Lower leg skin (tissue), 3 donors: Measurements from ENCODE around the gene VPS16.

Experiments used
- POLR2A ChIP-seq, 2 donors: fragments of 450-650 bp; IDR thresholded peaks; one replicate each; pipeline ENCODE4 v1.6.1; 2016 to 2017; ENCODE audit warnings: antibody characterized with exemption in 2 of 2, mild to moderate bottlenecking in 1 of 2, moderate library complexity in 1 of 2
- TF ChIP-seq, protein P1 (sequence below), 3 donors: fragments of 450-650 bp; IDR thresholded peaks; one replicate each; pipeline ENCODE4 v1.5.1; 2016; ENCODE audit warnings: antibody characterized with exemption in 3 of 3, mild to moderate bottlenecking in 3 of 3, moderate library complexity in 2 of 3

DNA sequence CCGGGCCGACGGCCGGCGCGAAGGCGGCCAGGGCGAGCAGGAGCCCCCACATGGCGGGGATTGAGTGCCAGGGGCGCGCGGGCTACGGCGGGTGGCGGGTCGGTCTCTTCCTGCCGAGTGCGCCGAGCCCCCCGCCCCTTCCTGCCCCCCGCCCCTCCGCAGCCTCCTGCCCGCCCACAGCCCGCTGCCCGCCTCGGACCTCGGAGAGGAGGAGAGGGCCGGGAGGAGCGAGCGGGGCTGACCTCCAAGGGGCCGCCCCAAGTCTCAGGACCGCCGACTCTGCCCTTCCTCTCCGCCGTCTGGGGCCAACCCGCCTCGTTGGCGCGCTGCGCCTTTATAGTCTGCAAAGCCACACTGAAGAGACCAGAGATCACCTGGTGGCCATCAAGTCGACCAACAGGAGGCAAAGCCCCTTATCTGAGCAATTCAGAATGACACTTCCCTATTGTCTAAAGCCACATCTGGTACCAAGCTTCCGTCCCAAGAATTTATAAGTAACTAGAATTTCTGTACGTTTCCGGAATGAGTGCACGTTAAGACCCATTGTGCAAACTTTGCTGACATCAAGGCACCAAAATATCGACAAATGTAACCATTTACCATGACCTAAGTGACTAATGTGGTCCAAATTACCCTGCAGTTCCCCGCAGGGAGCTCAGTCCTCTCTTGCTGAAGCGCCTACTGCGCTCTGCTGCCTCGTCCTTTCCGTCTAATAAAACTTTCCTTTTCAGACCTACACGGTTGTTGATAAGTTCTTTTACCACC lies 39.8 kb upstream of the VPS16 start, which contains the start of gene CPXM1:
- TF ChIP-seq, protein P1, sequence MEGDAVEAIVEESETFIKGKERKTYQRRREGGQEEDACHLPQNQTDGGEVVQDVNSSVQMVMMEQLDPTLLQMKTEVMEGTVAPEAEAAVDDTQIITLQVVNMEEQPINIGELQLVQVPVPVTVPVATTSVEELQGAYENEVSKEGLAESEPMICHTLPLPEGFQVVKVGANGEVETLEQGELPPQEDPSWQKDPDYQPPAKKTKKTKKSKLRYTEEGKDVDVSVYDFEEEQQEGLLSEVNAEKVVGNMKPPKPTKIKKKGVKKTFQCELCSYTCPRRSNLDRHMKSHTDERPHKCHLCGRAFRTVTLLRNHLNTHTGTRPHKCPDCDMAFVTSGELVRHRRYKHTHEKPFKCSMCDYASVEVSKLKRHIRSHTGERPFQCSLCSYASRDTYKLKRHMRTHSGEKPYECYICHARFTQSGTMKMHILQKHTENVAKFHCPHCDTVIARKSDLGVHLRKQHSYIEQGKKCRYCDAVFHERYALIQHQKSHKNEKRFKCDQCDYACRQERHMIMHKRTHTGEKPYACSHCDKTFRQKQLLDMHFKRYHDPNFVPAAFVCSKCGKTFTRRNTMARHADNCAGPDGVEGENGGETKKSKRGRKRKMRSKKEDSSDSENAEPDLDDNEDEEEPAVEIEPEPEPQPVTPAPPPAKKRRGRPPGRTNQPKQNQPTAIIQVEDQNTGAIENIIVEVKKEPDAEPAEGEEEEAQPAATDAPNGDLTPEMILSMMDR (IDR thresholded peaks at IDR 0.05), result no peak
- no peak for TF ChIP-seq POLR2A (IDR thresholded peaks at IDR 0.05)
